Activated CD4-positive, alpha-beta memory T cell treated with anti-CD3 and anti-CD28 coated beads, Interleukin-2, amount 10 ng/mL, durations not matched to agents 7 days and 5 days (primary cell): ENCODE data around the gene CCDC186. TPM values are rescaled to one million over a fixed set of nuclear protein-coding genes. Genes with fewer than 3 reads are reported as not detected.
A peak's percentile ranks its signal among the peaks of the same experiment; 100 is the strongest.

Experiments used
- CTCF ChIA-PET: fragments of 350-600 bp; sonication (Branson Sonifier 250); formaldehyde crosslinking; loops from one replicate; lab custom pipeline; 2021; ENCODE audit warnings: antibody characterized with exemption, inconsistent platforms; lab: Charles Lee
- POLR2A ChIA-PET: fragments of 350-600 bp; sonication (Branson Sonifier 250); formaldehyde crosslinking; loops from one replicate; lab custom pipeline; 2021; ENCODE audit warnings: antibody characterized with exemption; lab: Charles Lee
- DNase-seq: peaks from one replicate; pipeline ENCODE4 v3.0.0-alpha.2; 2020
- H3K27ac Mint-ChIP-seq: one replicate; pipeline ENCODE4 v1.8.0; 2021; ENCODE audit warnings: mild to moderate bottlenecking, mixed read lengths
- H3K27me3 Mint-ChIP-seq: one replicate; pipeline ENCODE4 v1.8.0; 2021; ENCODE audit warnings: mixed read lengths
- H3K36me3 Mint-ChIP-seq: one replicate; pipeline ENCODE4 v1.8.0; 2021; ENCODE audit warnings: low read depth, mixed read lengths
- H3K4me1 Mint-ChIP-seq: one replicate; pipeline ENCODE4 v1.8.0; 2021; ENCODE audit warnings: mixed read lengths
- H3K4me3 Mint-ChIP-seq: one replicate; pipeline ENCODE4 v1.8.0; 2021; ENCODE audit warnings: mild to moderate bottlenecking, mixed read lengths
- H3K9me3 Mint-ChIP-seq: one replicate; pipeline ENCODE4 v1.8.0; 2021; ENCODE audit warnings: mixed read lengths
- total RNA-seq, 2 experiments: library from RNA; stranded (reverse); gene quantifications; one replicate each; pipeline ENCODE4 v1.2.3, GENCODE V29; 2021

CCDC186 gene
- total RNA-seq, 2 experiments from 2014 or later: 20.0 to 22.2 TPM

GRCh38 chr10:114188900-114189299 is 14.9 kb upstream of the CCDC186 start:
- no peaks in the 10 kb centered on the region for H3K36me3 Mint-ChIP-seq
- CTCF ChIA-PET: no interaction called here
- H3K4me3 Mint-ChIP-seq: no peak overlapping the region
- H3K27ac Mint-ChIP-seq: no peak overlapping the region
- DNase-seq: no peak
- H3K9me3 Mint-ChIP-seq: no peaks in the 10 kb centered on the region
- POLR2A ChIA-PET: no interaction called here
- H3K27me3 Mint-ChIP-seq: peaks cover 41% of the 10 kb centered on the region
- H3K4me1 Mint-ChIP-seq: no peaks in the 10 kb centered on the region

GRCh38 chr10:114188001-114188400 is 14.0 kb upstream of the CCDC186 start:
- Mint-ChIP-seq H3K36me3 (no peaks in the 10 kb centered on the region), H3K9me3 (no peaks in the 10 kb centered on the region), H3K27ac (no peak overlapping the region), H3K4me1 (no peaks in the 10 kb centered on the region), H3K27me3 (peaks cover 32% of the 10 kb centered on the region), H3K4me3 (no peak overlapping the region)
- CTCF ChIA-PET: interaction anchor here (1.6 kb wide), 1 partner anchor 14 kb away, joined by 5 read pairs; the partner anchor contains the start of gene CCDC186
- no peak for DNase-seq
- POLR2A ChIA-PET: no interaction called here

DNA sequence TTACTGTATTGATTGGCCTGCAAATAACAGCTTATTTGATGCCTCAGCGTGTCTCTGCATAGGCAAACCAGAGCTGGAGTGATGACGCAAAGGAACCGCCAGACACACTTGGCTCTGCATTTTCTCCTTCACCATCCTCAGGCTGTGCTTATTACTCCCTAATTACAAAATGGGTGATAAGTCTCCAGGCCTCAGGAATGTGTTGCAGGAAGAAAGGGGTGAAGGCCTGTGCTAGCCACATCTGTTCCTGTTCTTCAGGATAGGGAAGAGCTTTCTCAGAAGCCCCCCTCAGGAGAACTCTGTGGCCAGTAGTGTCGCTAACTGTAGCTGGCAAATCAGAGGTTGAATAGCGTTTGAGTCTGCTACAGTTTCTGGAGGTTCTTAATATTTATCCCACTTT is 10.3 kb upstream of the CCDC186 start:
- ChIA-PET POLR2A (no interaction called here), CTCF (no interaction called here)
- Mint-ChIP-seq H3K27me3 (peaks cover 15% of the 10 kb centered on the region), H3K4me1 (peaks cover 4% of the 10 kb centered on the region), H3K9me3 (no peaks in the 10 kb centered on the region), H3K27ac (no peak overlapping the region), H3K36me3 (no peaks in the 10 kb centered on the region), H3K4me3 (no peak overlapping the region)
- DNase-seq: no peak

DNA sequence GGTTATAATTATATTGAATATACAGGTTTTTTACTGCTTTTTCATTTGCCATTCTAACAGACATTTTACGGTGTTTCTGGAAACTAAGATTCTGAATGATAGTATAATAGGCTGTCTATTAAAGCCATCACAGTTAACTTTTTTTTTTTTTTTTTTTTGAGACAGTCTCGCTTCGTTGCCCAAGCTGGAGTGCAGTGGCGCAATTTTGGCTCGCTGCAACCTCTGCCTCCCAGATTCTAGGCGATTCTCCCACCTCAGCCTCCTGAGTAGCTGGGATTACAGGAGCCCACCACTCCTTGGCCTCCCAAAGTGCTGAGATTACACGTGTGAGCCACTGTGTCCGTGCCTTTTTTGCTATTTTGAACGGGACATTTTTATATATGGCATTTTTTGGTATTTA is 9.6 kb upstream of the CCDC186 start:
- Mint-ChIP-seq H3K27me3 (peaks cover 12% of the 10 kb centered on the region), H3K36me3 (no peaks in the 10 kb centered on the region), H3K9me3 (no peaks in the 10 kb centered on the region), H3K4me3 (no peak overlapping the region), H3K4me1 (peaks cover 4% of the 10 kb centered on the region), H3K27ac (no peak overlapping the region)
- no peak for DNase-seq
- ChIA-PET CTCF (no interaction called here), POLR2A (no interaction called here)

DNA sequence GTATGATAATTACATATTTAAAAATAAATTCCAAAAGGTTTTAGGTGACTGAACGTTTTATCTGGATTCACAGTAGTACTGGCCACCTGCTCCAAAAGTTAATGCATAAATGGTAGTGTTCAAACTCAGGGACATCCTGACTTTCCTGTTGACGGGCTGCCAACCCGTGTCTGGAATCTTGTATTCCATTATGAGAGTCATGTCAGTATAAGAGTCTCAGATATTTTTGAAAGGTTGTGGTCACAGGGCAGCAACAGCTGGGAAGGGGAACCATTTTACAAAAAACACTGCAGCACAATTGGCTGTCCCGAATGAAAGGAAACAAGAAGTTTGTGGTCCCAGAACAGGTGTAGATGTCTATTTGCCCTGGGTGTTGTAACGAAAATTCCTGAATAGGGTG is 8.0 kb upstream of the CCDC186 start:
- Mint-ChIP-seq H3K9me3 (no peaks in the 10 kb centered on the region), H3K27ac (no peak overlapping the region), H3K4me3 (no peak overlapping the region), H3K36me3 (no peaks in the 10 kb centered on the region), H3K4me1 (peaks cover 4% of the 10 kb centered on the region), H3K27me3 (peaks cover 3% of the 10 kb centered on the region)
- no peak for DNase-seq
- ChIA-PET CTCF (no interaction called here), POLR2A (no interaction called here)

- no peak overlapping the region for H3K4me3 Mint-ChIP-seq
- CTCF ChIA-PET: no interaction called here
- peaks cover 6% of the 10 kb centered on the region for H3K27me3 Mint-ChIP-seq
- H3K27ac Mint-ChIP-seq: no peak overlapping the region
- no peak for DNase-seq
- H3K4me1 Mint-ChIP-seq: peaks cover 7% of the 10 kb centered on the region
- POLR2A ChIA-PET: no interaction called here
- H3K36me3 Mint-ChIP-seq: no peaks in the 10 kb centered on the region
- H3K9me3 Mint-ChIP-seq: no peaks in the 10 kb centered on the region
Observed at GRCh38 chr10:114180937-114181336, 6.9 kb upstream of the CCDC186 start.

DNA sequence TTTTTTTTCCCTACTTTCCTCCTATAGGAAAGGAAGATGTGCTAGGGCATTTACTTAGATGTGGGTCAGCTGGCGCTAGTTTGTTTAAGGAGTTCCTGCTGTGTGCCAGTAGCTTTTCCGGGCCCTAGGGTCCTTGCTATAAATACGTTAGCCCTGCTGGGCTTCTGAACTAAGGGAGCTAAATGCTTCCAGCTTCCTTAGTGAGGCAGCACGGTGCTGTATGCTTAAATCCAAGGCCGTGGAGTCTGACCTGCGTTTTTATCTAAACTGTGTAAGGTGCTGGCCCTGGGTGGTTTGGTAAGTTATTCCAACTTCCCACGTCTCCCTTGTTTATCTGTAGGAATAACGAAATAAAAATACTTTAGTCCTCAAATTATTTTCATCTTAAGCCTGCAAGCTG is 5.7 kb upstream of the CCDC186 start:
- Mint-ChIP-seq H3K36me3 (no peaks in the 10 kb centered on the region), H3K4me3 (no peak overlapping the region), H3K4me1 (peaks cover 16% of the 10 kb centered on the region), H3K9me3 (no peaks in the 10 kb centered on the region), H3K27me3 (peaks cover 10% of the 10 kb centered on the region), H3K27ac (no peak overlapping the region)
- DNase-seq: no peak
- POLR2A ChIA-PET: no interaction called here
- CTCF ChIA-PET: no interaction called here

- Mint-ChIP-seq H3K4me1 (peaks cover 18% of the 10 kb centered on the region), H3K27me3 (peaks cover 10% of the 10 kb centered on the region), H3K4me3 (peak within 1 kb of the TSS; percentile 21), H3K36me3 (no peaks in the 10 kb centered on the region), H3K27ac (no peak within 1 kb of the TSS), H3K9me3 (no peaks in the 10 kb centered on the region)
- ChIA-PET CTCF (no interaction called here), POLR2A (no interaction called here)
- DNase-seq: no peak
Observed at GRCh38 chr10:114179148-114179547, 5.1 kb upstream of the CCDC186 start, which contains the start of gene TDRD1. Gene TDRD1 (plus strand): TSS chr10:114179353. CDS start chr10:114187832, 8,479 bp downstream.

DNA sequence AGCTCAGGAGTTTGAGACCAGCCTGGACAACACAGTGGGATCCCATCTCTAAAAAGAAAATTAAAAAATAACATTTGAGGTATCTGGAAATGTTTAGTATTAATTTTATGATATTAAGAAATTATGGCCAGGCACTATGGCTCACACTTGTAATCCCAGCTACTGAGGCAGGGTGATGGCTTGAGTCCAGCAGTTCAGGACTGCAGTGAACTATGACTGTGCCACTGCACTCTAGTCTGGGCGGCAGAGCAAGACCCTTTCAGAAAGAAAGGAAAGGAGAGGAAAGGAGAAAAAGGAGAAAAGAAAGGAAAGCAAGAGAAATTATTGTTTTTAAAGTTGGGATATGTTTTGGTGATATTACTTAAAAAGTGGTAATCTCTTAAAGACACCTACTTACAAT is 2.5 kb upstream of the CCDC186 start:
- DNase-seq: no peak
- ChIA-PET POLR2A (no interaction called here), CTCF (no interaction called here)
- Mint-ChIP-seq H3K27ac (no peak overlapping the region), H3K9me3 (no peaks in the 10 kb centered on the region), H3K4me1 (peaks cover 36% of the 10 kb centered on the region), H3K27me3 (peaks cover 10% of the 10 kb centered on the region), H3K36me3 (peaks cover 14% of the 10 kb centered on the region), H3K4me3 (no peak overlapping the region)

- H3K27me3 Mint-ChIP-seq: peaks cover 10% of the 10 kb centered on the region
- no peak overlapping the region for H3K27ac Mint-ChIP-seq
- H3K4me3 Mint-ChIP-seq: no peak overlapping the region
- H3K36me3 Mint-ChIP-seq: peaks cover 19% of the 10 kb centered on the region
- peaks cover 35% of the 10 kb centered on the region for H3K4me1 Mint-ChIP-seq
- DNase-seq: no peak
- H3K9me3 Mint-ChIP-seq: no peaks in the 10 kb centered on the region
- ChIA-PET POLR2A (interaction anchor here (1.1 kb wide), 1 partner anchor 10 kb away, joined by 3 read pairs; no protein-coding TSS in a partner anchor), CTCF (no interaction called here)
Observed at GRCh38 chr10:114175667-114176066, 1.7 kb upstream of the CCDC186 start.

GRCh38 chr10:114174695-114175188 is 739 bp upstream of the CCDC186 start:
- H3K9me3 Mint-ChIP-seq: no peaks in the 10 kb centered on the region
- CTCF ChIA-PET: interaction anchor here (1.2 to 1.3 kb wide), 2 partner anchors 13 to 20 kb away, joined by 3 to 5 read pairs; no protein-coding TSS in a partner anchor
- peak overlapping the region; percentile 68 for H3K27ac Mint-ChIP-seq
- DNase-seq: no peak
- H3K27me3 Mint-ChIP-seq: peaks cover 10% of the 10 kb centered on the region
- peaks cover 27% of the 10 kb centered on the region for H3K36me3 Mint-ChIP-seq
- H3K4me3 Mint-ChIP-seq: peak overlapping the region; percentile 97
- peaks cover 35% of the 10 kb centered on the region for H3K4me1 Mint-ChIP-seq
- POLR2A ChIA-PET: interaction anchor here (1.1 to 2.0 kb wide), 12 partner anchors 9 to 1799 kb away, joined by 3 to 8 read pairs (median 4); partner anchors contain the start of genes CASP7 and DCLRE1A

DNA sequence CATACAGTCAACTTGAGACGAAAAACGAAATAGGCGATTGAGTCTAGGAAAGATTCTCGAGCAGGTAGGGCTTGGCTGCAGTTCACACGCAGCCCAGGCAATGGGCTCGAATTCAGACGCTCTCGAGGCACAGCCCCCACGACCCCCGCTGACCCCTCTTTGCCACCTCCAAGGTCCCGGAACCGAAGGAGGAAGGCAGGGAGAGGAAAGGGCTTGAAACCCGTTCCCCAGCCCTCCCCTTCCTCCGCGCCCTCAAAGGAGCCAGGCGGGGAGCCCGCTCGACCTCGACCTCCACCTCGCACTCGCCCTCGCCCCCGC is 441 bp downstream of the CCDC186 start:
- DNase-seq: no peak
- H3K27ac Mint-ChIP-seq: peak overlapping the region; percentile 94
- CTCF ChIA-PET: interaction anchor here (1.2 to 1.3 kb wide), 2 partner anchors 14 to 21 kb away, joined by 3 to 5 read pairs; no protein-coding TSS in a partner anchor
- H3K9me3 Mint-ChIP-seq: peaks cover 4% of the 10 kb centered on the region
- H3K36me3 Mint-ChIP-seq: peaks cover 36% of the 10 kb centered on the region
- H3K27me3 Mint-ChIP-seq: peaks cover 8% of the 10 kb centered on the region
- peaks cover 36% of the 10 kb centered on the region for H3K4me1 Mint-ChIP-seq
- POLR2A ChIA-PET: interaction anchor here (0.8 to 2.0 kb wide), 11 partner anchors 14 to 1798 kb away, joined by 3 to 8 read pairs (median 4); partner anchors contain the start of genes CASP7, DCLRE1A, FHIP2A and TRUB1
- H3K4me3 Mint-ChIP-seq: peak overlapping the region; percentile 97

- Mint-ChIP-seq H3K4me1 (peaks cover 40% of the 10 kb centered on the region), H3K27me3 (peaks cover 8% of the 10 kb centered on the region), H3K36me3 (peaks cover 40% of the 10 kb centered on the region), H3K4me3 (peak overlapping the region; percentile 97), H3K27ac (peak overlapping the region; percentile 94), H3K9me3 (peaks cover 8% of the 10 kb centered on the region)
- ChIA-PET POLR2A (interaction anchor here (1.1 to 2.0 kb wide), 6 partner anchors 211 to 1797 kb away, joined by 3 to 8 read pairs (median 4); partner anchors contain the start of genes CASP7, FHIP2A and TRUB1), CTCF (no interaction called here)
- no peak for DNase-seq
Observed at GRCh38 chr10:114172776-114173602, 1.0 kb downstream of the CCDC186 start.
